ENCODE data around the gene PHKA2.

- TF ChIP-seq POLR2A (IDR thresholded peaks at IDR 0.05) (no peak), CTCF (IDR thresholded peaks at IDR 0.05) (no peak)
Observed at GRCh38 chrX:18898492-18898891, 85.4 kb downstream of the PHKA2 start.
